NCI-H2081 treated with DMSO at 0.1 percent for 48 hours (cell line): ENCODE data around the gene DENND6B.
"Not testable (repeated sequence)": the region's sequence is repeated elsewhere in the genome, so short reads cannot be mapped to it uniquely, and the experiment has no call there.

Experiments
- DNase-seq: peaks from one replicate; lab custom pipeline; 2025; lab: John Stamatoyannopoulos, UW

DENND6B gene, protein sequence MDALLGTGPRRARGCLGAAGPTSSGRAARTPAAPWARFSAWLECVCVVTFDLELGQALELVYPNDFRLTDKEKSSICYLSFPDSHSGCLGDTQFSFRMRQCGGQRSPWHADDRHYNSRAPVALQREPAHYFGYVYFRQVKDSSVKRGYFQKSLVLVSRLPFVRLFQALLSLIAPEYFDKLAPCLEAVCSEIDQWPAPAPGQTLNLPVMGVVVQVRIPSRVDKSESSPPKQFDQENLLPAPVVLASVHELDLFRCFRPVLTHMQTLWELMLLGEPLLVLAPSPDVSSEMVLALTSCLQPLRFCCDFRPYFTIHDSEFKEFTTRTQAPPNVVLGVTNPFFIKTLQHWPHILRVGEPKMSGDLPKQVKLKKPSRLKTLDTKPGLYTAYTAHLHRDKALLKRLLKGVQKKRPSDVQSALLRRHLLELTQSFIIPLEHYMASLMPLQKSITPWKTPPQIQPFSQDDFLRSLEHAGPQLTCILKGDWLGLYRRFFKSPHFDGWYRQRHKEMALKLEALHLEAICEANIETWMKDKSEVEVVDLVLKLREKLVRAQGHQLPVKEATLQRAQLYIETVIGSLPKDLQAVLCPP

DNA sequence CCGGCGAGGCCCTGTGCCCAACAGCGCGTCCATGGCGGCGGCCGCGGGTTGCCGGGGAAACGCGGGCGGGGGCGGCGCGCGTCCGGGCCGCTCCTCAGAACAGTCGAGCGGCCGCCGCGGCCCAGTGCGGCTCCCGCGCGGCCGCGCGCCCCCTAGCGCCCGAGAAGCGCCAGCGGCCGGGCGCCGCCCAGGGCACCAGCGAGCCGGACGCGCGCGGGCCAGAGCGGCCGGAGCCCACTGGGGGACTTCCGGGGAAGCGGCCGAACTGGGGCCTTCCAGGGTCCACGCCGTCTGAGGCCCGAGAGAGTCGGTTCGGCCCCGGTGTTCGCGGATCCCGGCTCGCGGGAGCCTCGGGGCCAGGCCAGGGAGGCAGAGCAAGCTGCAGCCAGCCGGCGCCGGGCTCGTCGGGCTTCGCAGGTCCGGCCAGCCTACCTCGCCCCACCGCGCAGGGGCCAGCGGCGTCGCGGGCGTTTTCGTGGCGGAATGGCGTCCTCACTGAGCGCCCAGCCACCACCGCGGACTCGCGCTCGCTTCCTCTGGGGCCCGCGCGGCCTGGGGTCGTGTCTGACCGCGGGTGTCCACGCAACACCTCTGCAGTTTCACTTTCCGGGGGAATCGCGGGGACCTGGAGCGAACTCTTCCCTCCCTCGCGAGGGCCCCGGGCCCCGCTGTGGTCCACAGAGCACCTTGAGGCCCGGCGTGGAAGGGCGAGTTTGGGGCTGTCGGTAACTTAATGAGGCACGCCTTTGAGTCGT is at the start of gene DENND6B:
TSS of gene DENND6B (minus strand) at position 57 of the 755 bp plus-strand sequence. CDS start at position 33, 24 bp downstream.
- DNase-seq: no peak

DNA sequence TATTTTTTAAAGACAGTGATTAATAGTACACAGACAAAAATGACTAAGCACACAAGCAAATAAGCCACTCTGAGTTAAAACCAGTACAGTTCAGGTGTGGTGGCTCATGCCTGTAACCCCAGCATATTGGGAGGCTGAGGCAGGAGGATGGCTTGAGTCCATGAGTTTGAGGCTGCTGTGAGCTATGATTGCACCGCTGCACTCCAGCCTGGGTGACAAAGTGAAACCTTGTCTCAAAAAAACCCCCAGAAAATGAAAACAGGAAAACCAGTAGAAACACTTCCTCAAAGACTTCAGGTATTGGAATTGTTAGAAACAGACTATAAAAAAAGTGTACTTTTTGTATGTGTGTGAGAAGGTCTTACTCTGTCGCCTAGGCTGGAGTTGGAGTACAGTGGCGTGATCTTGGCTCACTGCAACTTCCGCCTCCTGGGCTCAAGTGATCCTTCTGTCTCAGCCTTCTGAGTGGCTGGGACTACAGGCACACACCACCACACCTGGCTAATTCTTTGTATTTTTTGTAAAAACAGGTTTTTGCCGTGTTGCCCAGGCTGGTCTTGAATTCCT is 49.4 kb upstream of the DENND6B start:
- DNase-seq: no peak

DNA sequence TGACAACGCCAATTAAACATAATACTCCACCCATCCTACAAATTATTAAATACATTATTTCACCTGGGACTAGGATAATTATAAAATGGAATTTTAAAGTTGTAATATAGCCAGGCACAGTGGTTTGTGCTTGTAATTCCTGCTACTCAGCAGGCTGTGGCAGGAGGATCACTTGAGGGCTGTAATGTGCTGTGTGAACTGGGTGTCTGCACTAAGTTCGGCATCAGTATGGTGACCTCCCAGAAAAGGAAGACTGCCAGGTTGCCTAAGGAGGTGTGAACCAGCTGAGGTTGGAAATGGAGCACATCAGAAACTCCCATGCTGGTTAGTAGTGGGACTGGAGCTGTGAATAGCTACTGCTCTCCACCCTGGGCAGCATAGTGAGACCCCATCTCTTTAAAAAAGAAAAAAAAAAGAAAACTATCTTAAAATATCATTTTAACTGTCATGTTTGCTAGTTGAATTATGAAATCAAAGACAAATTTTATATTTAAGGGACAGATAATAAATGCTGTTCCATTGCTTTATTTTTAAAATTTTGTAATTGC is 44.4 kb upstream of the DENND6B start:
- no peak for DNase-seq

DNA sequence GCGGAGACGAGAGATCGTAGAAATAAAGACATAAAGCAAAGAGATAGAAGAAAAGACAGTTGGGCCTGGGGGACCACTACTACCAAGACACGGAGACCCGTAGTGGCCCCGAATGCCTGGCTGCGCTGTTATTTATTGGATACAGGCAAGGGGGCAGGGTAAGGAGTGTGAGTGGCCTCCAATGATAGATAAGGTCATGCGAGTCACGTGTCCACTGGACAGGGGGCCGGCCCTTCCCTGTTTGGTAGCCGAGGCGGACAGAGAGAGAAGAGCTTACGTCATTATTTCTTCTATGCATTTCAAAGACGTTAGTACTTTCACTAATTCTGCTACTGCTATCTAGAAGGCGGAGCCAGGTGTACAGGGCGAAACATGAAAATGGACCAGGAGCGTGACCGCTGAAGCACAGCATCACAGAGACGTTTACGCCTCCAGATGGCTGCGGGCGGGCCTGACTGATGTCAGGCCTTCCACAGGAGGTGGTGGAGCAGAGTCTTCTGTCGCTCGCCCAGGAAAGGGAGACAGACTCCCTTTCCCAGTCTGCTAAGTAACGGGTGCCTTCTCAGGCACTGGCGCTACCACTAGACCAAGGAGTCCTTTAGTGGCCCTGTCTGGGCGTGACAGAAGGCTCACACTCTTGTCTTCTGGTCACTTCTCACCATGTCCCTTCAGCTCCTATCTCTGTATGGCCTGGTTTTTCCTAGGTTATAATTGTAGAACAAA is 41.1 kb upstream of the DENND6B start:
- DNase-seq: no peak

DNA sequence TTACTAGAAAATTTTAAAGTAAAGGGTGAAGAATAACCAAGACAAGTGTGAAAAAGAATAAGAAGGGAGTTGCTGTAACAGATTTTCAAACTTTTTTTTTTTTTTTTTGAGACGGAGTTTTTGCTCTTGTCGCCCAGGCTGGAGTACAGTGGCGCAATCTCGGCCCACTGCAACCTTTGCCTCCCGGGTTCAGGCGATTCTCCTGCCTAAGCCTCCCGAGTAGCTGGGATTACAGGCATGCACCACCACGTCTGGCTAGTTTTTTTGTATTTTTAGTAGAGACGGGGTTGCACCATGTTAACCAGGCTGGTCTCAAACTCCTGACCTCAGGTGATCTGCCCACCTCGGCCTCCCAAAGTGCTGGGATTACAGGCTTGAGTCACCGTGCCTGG is 37.0 kb upstream of the DENND6B start:
- DNase-seq: not testable (repeated sequence)

DNA sequence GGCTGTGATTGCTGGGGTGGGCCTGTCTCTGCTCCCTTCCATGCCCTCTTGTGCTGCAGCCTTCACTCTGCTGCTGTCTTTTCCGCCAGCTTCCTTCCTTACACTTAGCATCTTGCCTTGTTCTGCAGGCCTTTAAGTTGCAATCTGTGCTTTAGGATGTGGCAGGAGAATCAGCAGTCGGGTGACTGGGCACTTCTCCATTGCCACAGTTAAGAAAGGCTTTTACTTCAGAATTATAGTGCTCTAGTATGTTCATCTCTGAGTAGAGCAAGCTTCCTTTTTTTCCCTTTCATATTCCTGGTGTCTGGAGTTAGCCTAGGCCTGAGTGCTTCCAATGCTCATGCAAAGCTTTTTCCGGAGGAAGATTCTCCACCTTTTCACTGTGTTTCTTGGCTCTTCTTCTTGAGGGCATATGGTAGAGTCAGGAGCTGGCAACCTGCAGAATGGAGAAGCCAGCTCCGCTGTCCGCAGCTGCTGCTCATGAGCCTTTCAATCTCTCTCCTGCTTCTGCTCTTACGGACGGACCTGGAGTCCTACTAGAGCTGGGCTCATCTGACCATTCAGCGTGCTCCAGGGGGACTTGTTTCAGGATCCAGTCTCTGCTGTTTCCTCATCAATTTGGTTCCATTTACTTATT is 36.5 kb upstream of the DENND6B start:
- DNase-seq: no peak

DNA sequence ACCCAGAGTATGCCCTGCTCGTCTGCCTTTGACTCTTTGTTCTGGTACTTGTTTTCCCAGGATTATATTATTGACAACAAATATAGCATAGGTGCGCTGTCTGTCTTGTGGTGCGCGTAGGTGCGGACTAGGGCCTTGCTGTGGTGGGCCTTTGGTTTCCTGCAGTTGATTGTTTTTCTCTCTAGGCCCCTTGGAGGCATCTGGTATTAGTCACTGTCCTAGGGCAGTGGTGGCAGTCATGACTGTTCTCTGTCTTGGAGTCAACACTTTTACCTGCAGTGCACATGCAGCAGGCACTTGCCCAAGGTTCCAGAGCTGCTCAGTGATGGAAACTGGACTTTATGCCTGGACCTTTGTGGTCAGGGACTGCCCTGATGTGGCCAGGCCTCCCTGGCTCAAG is 34.9 kb upstream of the DENND6B start:
- no peak for DNase-seq

DNA sequence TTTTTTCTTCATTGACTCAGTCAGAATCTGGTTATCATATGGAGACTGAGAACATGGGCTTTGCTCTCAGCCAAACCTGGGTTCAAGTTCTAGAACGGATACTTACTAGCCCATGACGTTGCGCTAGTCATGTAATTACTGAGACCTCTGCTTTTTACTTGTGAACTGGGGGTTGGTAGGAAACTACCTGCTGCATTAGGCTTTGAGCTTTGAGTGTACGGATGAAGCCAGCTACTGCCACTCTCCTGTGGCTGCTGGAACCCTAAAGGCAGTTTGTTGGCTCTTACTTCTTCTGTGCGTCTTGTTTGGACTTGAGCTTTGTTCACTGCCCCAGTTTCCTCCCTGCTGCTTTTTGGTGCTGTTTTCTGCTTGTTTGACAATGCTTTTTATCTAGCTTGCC is 34.4 kb upstream of the DENND6B start:
- no peak for DNase-seq

DNA sequence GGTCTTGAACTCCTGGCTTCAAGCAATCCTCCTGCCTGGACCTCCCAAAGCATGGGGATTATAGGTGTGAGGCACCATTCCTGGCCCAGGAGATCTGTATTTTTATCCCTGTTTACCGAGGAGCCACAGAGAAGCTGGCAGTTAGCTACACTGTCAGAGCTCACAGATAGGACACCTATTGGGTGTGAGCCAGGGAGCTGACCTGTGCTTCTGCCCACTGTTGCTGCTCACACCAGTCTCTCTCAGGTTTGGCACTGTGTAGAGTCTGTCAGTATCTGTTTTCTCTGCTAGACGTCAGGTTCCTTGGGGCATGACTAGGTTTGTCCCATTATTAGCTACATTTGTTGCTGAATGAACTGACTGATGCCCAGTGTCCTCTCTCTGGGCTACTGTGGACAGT is 33.8 kb upstream of the DENND6B start:
- DNase-seq: no peak

DNA sequence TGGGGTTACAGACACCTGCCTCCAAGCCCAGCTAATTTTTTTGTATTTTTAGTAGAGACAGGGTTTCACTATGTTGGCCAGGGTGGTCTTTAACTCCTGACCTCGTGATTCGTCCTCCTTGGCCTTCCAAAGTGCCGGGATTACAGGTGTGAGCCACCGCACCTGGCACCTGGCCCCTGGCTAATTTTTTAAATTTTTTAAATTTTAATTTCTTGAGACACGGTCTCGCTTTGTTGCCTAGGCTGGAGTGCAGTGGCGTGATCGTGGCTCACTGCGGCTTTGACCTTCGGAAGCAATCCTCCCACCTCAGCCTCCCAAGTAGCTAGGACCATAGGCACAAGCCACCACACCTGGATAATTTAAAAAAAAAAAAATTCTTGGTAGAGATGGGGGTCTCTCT is 30.9 kb upstream of the DENND6B start:
- DNase-seq: no peak

DNA sequence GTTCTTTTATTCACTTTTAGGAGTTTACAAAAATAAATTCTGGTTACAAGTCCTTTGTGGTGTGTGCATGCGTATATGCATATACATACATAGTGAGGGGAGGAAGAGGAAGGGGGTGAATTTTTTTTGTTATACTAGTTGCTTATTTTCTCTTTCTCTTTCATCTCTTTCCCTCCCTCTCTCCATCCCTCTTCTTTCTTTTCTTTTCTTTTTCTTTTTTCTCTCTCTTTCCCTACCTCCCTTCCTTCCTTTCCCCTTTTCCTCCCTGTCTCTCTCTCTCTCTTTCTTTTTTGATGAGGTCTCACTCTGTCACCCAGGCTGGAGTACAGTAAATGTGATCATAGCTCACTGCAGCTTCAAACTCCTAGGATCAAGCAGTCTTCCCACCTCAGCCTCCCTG is 30.4 kb upstream of the DENND6B start:
- no peak for DNase-seq

DNA sequence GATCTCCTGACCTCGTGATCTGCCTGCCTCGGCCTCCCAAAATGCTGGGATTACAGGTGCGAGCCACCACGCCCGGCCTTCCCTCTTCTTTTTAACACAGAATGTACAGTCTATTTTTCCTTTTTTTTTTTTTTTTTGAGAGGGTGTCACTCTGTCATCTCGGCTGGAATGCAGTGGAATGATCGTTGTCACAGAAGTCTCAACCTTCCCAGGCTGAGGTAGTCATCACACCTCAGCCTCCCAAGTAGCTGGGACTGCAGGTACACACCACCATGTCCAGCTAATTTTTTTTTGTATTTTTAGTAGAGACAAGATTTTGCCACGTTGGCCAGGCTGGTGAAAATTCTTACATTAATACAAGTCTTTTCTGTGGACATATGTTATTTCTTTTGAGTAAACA is 29.4 kb upstream of the DENND6B start:
- no peak for DNase-seq

DNA sequence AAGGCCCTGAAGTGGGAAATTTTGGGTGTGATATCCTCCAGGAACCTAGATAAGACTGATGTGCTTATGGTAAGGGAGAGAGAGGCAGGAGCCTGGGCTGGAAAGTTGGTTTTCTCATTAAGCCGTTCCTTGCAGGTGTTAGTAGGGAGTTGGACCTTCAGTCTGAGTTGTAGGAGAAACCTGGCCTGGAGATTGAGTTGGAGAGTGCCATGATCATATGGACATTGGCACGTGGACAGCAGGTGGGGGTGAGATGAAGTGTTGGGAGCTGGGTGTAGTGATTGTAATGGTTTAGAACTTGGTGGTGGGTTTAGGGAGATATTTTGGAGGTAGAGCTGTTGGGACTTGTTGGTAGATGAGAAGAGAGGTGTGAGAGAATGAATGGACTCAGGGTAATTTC is 21.2 kb upstream of the DENND6B start:
- no peak for DNase-seq

DNA sequence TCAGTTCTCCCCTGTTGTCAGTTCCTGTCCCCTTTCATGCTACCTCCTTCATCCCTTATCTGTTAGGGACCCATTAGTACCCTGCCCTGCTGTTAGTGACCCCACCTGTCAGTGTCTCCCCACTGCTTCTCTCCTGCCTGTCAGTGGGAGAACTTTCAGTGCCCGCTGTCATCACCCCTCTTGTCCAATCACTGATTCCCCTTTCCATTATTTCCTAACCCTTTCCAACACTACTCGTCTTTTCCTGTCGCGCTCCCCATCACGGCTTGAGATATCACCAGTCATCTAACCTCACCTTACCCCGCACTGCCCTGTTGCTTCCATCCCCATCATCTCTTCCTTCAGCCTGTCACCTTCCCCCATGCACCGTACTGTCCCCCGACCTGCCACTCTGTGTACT is 20.3 kb upstream of the DENND6B start:
- no peak for DNase-seq

DNA sequence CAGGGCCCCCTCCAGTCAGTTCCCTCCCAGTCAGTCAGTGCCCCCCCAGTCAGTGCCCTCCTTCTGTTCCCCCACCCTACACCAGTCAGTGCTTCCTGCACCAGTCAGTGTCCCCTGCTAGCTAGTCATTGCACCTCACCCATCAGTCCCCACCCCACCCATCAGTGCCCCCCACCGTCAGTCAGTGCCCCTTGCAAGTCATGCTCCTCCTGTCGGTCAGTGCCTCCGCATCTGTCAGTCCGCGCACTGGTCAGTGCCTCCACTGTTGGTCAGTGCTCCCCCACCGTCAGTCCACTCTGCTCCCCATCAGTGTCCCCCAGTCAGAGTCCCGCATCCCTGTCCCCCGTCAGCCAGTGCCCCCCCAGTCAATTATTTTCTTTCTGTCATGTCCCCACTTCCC is 19.7 kb upstream of the DENND6B start:
- no peak for DNase-seq

DNA sequence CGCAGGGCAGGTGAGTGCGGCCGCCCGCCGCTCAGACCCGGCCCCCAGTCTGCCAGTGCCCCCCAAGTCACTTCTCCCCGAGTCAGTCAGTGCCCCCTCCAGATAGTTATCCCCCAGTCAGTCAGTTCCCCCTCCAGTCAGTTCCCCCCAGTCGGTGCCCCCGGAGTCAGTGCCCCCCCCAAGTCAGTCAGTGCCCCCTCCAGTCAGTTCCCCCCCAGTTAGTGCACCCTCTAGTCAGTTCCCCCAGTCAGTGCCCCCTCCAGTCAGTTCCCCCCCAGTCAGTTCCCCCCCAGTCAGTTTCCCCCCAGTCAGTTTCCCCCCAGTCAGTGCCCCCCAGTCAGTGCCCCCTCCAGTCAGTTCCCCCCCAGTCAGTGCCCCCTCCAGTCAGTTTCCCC is 16.7 kb upstream of the DENND6B start:
- no peak for DNase-seq

DNA sequence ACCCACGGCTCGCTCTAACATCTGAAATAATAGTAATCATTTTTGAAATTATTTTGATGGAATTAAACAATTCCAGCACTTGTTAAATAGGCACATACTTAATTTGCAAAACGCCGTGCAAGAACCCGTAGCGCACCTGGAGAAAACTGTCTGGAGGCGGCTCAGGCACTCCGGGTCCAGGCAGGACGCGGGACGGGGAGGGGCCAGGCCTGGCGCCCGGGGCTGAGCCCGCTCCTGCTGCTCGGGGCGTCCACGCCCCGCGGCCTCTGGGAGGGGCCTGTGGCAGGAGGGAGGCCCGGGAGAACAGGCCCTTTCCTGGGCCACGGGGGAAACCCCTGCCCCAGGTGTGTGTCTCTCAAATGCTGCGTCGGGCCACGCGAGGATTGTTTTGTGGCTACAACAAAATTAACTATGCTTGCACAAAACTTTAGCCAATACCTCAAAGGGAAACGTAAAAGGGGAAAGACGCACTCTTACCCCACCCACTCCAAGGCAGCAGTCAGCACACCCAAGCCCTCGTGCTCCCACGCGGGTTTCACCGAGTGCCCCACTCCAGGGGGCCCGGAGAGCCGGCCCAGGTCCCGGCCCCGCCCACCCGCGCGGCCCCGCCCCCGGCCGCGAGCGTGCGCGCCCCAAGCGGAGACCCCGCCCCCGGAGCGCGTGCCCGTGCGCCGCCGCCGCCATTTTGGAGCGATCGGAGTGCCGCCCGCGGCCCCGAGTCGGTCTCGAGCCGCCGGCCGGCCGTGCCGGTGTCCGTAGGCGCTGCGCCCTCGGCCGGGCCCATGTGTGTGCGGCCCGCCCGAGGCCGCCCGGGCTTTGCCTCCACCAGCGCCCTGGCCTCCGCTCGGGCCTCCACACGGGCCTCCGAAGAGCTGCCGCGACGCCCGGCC is 16.1 kb upstream of the DENND6B start, which contains the start of gene PPP6R2:
TSS of gene PPP6R2 (plus strand) at position 677 of the 890 bp plus-strand sequence. CDS start 50,582 bp downstream, outside the sequence.
- DNase-seq: no peak

DNA sequence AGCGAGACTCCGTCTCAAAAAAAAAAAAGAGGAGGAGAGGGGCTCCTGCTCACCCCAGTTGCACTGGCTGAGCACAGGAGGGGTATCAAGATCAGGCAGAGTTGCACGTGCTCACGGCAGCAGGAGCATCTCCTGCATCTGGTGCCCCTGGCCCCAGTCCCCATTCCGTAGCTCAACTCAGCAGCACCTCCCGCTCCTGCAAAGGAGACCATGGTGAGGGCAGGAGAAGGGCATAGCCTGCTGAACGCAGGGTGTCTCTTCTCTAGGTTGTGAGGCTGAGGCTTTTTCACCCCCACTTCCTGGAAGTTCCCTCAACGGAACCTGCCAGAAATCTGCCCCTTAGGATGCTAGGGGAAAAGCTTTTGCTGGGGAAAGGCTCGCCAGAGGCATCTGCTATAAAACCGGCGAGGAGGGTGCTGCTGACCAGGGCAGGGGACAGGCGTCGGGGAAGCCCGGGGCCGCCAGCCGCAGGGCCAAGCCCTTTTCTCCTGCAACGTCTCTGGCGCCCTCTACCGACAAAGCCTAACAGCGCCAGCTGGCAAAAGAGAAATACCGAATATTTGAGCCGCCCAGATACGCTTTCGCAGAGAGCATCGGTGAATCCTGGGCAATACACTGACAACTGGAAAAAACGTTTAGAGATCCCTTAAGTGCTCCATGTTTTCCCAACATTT is 15.3 kb upstream of the DENND6B start:
- no peak for DNase-seq
